ENCODE data around the gene SERPINA4. TPM values are rescaled to one million over a fixed set of nuclear protein-coding genes. Genes with fewer than 3 reads are reported as not detected.

The SERPINA4 gene
- total RNA-seq, 1 donor from 2014 or later, result not detected

Other genes with a start within 250 kb of the SERPINA4 start
- not detected in 2 replicates for gene SERPINA6, start 238.1 kb upstream of the SERPINA4 start, total RNA-seq
- not detected in 2 replicates for gene SERPINA2, start 194.7 kb upstream of the SERPINA4 start, total RNA-seq
- gene SERPINA1, start 172.8 kb upstream of the SERPINA4 start, total RNA-seq, result 1.1 and 1.3 TPM in 2 replicates
- not detected in 2 replicates for gene SERPINA11, start 108.6 kb upstream of the SERPINA4 start, total RNA-seq
- gene SERPINA9, start 85.2 kb upstream of the SERPINA4 start, total RNA-seq, result not detected in 2 replicates
- not detected in 2 replicates for gene SERPINA12, start 52.0 kb upstream of the SERPINA4 start, total RNA-seq
- not detected in 2 replicates for gene SERPINA5, start 20.0 kb downstream of the SERPINA4 start, total RNA-seq
- gene SERPINA3, start 50.9 kb downstream of the SERPINA4 start, total RNA-seq, result not detected in 2 replicates
- 0.14 TPM in 1 of 2 replicates, not detected in the other for gene GSC, start 208.7 kb downstream of the SERPINA4 start, total RNA-seq

Data from activated T-helper 2 cell treated with anti-CD3 and anti-CD28 coated beads, Interferon-gamma antibody, Interleukin-2, Interleukin-4, amounts not matched to agents 10 μg/mL and 5 μg/mL and 100 μg/mL, durations not matched to agents 14 hours and 24 hours and 36 hours (primary cell).